Renal cortical epithelial cell (primary cell): Measurements from ENCODE around the gene POLR1B. TPM values are rescaled to one million over a fixed set of nuclear protein-coding genes. Genes with fewer than 3 reads are reported as not detected.
"Not testable (repeated sequence)": the region's sequence is repeated elsewhere in the genome, so short reads cannot be mapped to it uniquely, and the experiment has no call there.

ENCODE experiments used
- DNase-seq: peaks from one replicate; pipeline ENCODE4 v3.0.0-alpha.2; 2011; ENCODE audit warnings: low read depth
- total RNA-seq: library from RNA; depleted of rRNA; stranded (reverse); fragments of >200 nt; gene quantifications from 2 replicates; pipeline ENCODE4 v1.2.3, GENCODE V29; 2014

The POLR1B gene
- total RNA-seq, 1 donor from 2014 or later = 33.0 TPM

- no peak for DNase-seq
Observed at GRCh38 chr2:112540906-112541305, 1.4 kb upstream of the POLR1B start.

GRCh38 chr2:112541315-112542122, 746 bp upstream of the POLR1B start:
- DNase-seq = no peak

- DNase-seq = peak; percentile 21
Observed at GRCh38 chr2:112542984-112543661, 858 bp downstream of the POLR1B start.

GRCh38 chr2:112547333-112547732, 5.1 kb downstream of the POLR1B start:
- DNase-seq = peak; percentile 97

GRCh38 chr2:112548980-112549379, 6.7 kb downstream of the POLR1B start:
- no peak for DNase-seq

- DNase-seq = peak; percentile 51
Observed at GRCh38 chr2:112566104-112566503, 23.8 kb downstream of the POLR1B start.

GRCh38 chr2:112566508-112566907, 24.2 kb downstream of the POLR1B start:
- not testable (repeated sequence) for DNase-seq

GRCh38 chr2:112572005-112572404, 29.7 kb downstream of the POLR1B start:
- no peak for DNase-seq

- no peak for DNase-seq
Observed at GRCh38 chr2:112577756-112578155, 35.5 kb downstream of the POLR1B start.

- DNase-seq = peak; percentile 93
Observed at GRCh38 chr2:112579241-112579640, 37.0 kb downstream of the POLR1B start.

GRCh38 chr2:112580084-112580483, 37.8 kb downstream of the POLR1B start:
- DNase-seq = no peak

GRCh38 chr2:112582314-112582746, 40.1 kb downstream of the POLR1B start:
- DNase-seq = peak; percentile 68

GRCh38 chr2:112583497-112584133, 41.4 kb downstream of the POLR1B start:
- peak; percentile 26 for DNase-seq

GRCh38 chr2:112584134-112584890, 42.0 kb downstream of the POLR1B start, which contains the start of gene CHCHD5:
Gene CHCHD5, plus strand, starts transcription at chr2:112584609. Its CDS starts 39 bp downstream, at chr2:112584648.
- peak; percentile 92 for DNase-seq

- no peak for DNase-seq
Observed at GRCh38 chr2:112584891-112585250, 42.6 kb downstream of the POLR1B start.

GRCh38 chr2:112585400-112585799, 43.1 kb downstream of the POLR1B start:
- no peak for DNase-seq

GRCh38 chr2:112585873-112586464, 43.7 kb downstream of the POLR1B start:
- no peak for DNase-seq

- DNase-seq = no peak
Observed at GRCh38 chr2:112588611-112589045, 46.4 kb downstream of the POLR1B start.

GRCh38 chr2:112591413-112591812, 49.1 kb downstream of the POLR1B start:
- DNase-seq = no peak

- DNase-seq = no peak
Observed at GRCh38 chr2:112593736-112594135, 51.5 kb downstream of the POLR1B start.
